ENCODE measurements around the gene TUBGCP2.

- TF ChIP-seq CTCF (IDR thresholded peaks at IDR 0.05 in 2 of 3, conservative IDR thresholded peaks at IDR 0.05 in 1 of 3; ENCODE audit: borderline replicate concordance in 1 of 3, insufficient read depth in 1 of 3, low read depth in 2 of 3, low read length in 2 of 3) (no peak), ATF3 (IDR thresholded peaks at IDR 0.05) (no peak)
Observed at GRCh38 chr10:133351408-133352318, 43.0 kb upstream of the TUBGCP2 start.
